CD4-positive, alpha-beta memory T cell (primary cell): ENCODE results near the gene PSMD14. TPM values are rescaled to one million over a fixed set of nuclear protein-coding genes. Genes with fewer than 3 reads are reported as not detected.

Experiments
- CTCF ChIA-PET: fragments of 350-600 bp; sonication (Branson Sonifier 250); formaldehyde crosslinking; loops from one replicate; lab custom pipeline; 2021; ENCODE audit warnings: inconsistent platforms; ENCODE audit not compliant: partially characterized antibody; lab: Charles Lee
- POLR2A ChIA-PET: fragments of 350-600 bp; sonication (Branson Sonifier 250); formaldehyde crosslinking; loops from one replicate; lab custom pipeline; 2021; ENCODE audit not compliant: partially characterized antibody; lab: Charles Lee
- DNase-seq, 5 donors: peaks; one replicate each; pipeline versions ENCODE4 v3.0.0 to v3.0.0-alpha.2; 2020 to 2022; ENCODE audit warnings: mixed read lengths in 1 of 5
- H3K27ac ChIP-seq: one replicate; pipeline ENCODE4 v1.7.0; 2013; ENCODE audit warnings: low read depth, low read length
- H3K27me3 ChIP-seq: 2 replicates; pipeline ENCODE4 v1.7.0; 2013; ENCODE audit warnings: mild to moderate bottlenecking, low read length, moderate library complexity; ENCODE audit not compliant: insufficient read depth
- H3K36me3 ChIP-seq: 2 replicates; pipeline ENCODE4 v1.7.0; 2013; ENCODE audit warnings: mild to moderate bottlenecking, low read length, moderate library complexity; ENCODE audit not compliant: insufficient read depth
- H3K4me1 ChIP-seq: 2 replicates; pipeline ENCODE4 v1.7.0; 2013; ENCODE audit warnings: mild to moderate bottlenecking, low read length, moderate library complexity; ENCODE audit not compliant: insufficient read depth
- H3K4me3 ChIP-seq, 2 donors: one replicate each; pipeline ENCODE4 v1.7.0; 2013; ENCODE audit warnings: low read length in 2 of 2, mild to moderate bottlenecking in 1 of 2
- H3K9me3 ChIP-seq, 2 donors: one replicate each; pipeline ENCODE4 v1.7.0; 2013; ENCODE audit warnings: low read length in 2 of 2, control low read depth in 1 of 2; ENCODE audit not compliant: control insufficient read depth in 1 of 2
- H3K27ac Mint-ChIP-seq, 7 donors: one replicate each; pipeline ENCODE4 v1.8.0; 2020 to 2021; ENCODE audit warnings: mixed read lengths in 7 of 7, mild to moderate bottlenecking in 6 of 7, inconsistent platforms in 3 of 7, moderate library complexity in 3 of 7
- H3K27me3 Mint-ChIP-seq, 2 donors: one replicate each; pipeline ENCODE4 v1.8.0; 2020 to 2021; ENCODE audit warnings: mixed read lengths in 2 of 2
- H3K36me3 Mint-ChIP-seq, 2 donors: one replicate each; pipeline ENCODE4 v1.8.0; 2020 to 2021; ENCODE audit warnings: mixed read lengths in 2 of 2, inconsistent platforms in 1 of 2, mild to moderate bottlenecking in 1 of 2
- H3K4me1 Mint-ChIP-seq, 4 donors: one replicate each; pipeline ENCODE4 v1.8.0; 2020 to 2021; ENCODE audit warnings: mixed read lengths in 4 of 4, mild to moderate bottlenecking in 1 of 4
- H3K4me3 Mint-ChIP-seq, 8 donors: one replicate each; pipeline ENCODE4 v1.8.0; 2020 to 2021; ENCODE audit warnings: mixed read lengths in 8 of 8, mild to moderate bottlenecking in 7 of 8, moderate library complexity in 6 of 8, inconsistent platforms in 3 of 8
- H3K9me3 Mint-ChIP-seq, 8 donors: one replicate each; pipeline ENCODE4 v1.8.0; 2020 to 2021; ENCODE audit warnings: mixed read lengths in 8 of 8, mild to moderate bottlenecking in 5 of 8, inconsistent platforms in 3 of 8, moderate library complexity in 1 of 8
- intact Hi-C: fragments of 100-400 bp; cut with micrococcal nuclease; formaldehyde crosslinking; loops from one replicate; pipeline ENCODE4 v1.15.1; 2023
- polyA plus RNA-seq, 2 donors: library from polyadenylated mRNA; unstranded; fragments of 300-500 nt; fragmentation: Illumina TruSeq; gene quantifications; one replicate each; pipeline ENCODE4 v1.2.3, GENCODE V29; 2021
- total RNA-seq, 2 experiments: library from RNA; stranded (reverse); gene quantifications; one replicate each; pipeline ENCODE4 v1.2.3, GENCODE V29; 2021

The PSMD14 gene
- total and polyA plus RNA-seq, 4 experiments from 2014 or later: 14.1 to 95.4 (median 35.5) TPM

GRCh38 chr2:161374446-161374845 lies 66.2 kb downstream of the PSMD14 start:
- ChIA-PET POLR2A (no interaction called here), CTCF (no interaction called here)
- intact Hi-C loops: no loop called here
- H3K27ac Mint-ChIP-seq: no peak overlapping the region
- Histone ChIP-seq H3K27ac (no peak overlapping the region), H3K4me1 (no peaks in the 10 kb centered on the region), H3K36me3 (peaks cover 12% of the 10 kb centered on the region), H3K27me3 (no peaks in the 10 kb centered on the region), H3K9me3 (no peaks in the 10 kb centered on the region), H3K4me3 (no peak overlapping the region)
- no peaks in the 10 kb centered on the region for H3K9me3 Mint-ChIP-seq
- H3K4me3 Mint-ChIP-seq: no peak overlapping the region
- DNase-seq: no peak
- H3K4me1 Mint-ChIP-seq: no peaks in the 10 kb centered on the region
- no peaks in the 10 kb centered on the region for H3K27me3 Mint-ChIP-seq
- H3K36me3 Mint-ChIP-seq: peaks cover 25 to 36% of the 10 kb centered on the region in 2 donors

GRCh38 chr2:161379740-161380139 lies 71.5 kb downstream of the PSMD14 start:
- ChIA-PET CTCF (no interaction called here), POLR2A (no interaction called here)
- Histone ChIP-seq H3K4me1 (peaks cover 9% of the 10 kb centered on the region), H3K27me3 (no peaks in the 10 kb centered on the region), H3K36me3 (no peaks in the 10 kb centered on the region), H3K4me3 (no peak overlapping the region), H3K9me3 (no peaks in the 10 kb centered on the region), H3K27ac (no peak overlapping the region)
- Mint-ChIP-seq H3K36me3 (peaks cover 4 to 21% of the 10 kb centered on the region in 2 donors), H3K27me3 (no peaks in the 10 kb centered on the region), H3K27ac (no peak overlapping the region), H3K4me3 (no peak overlapping the region), H3K4me1 (peaks cover 5 to 7% (median 5%) of the 10 kb centered on the region in 4 donors), H3K9me3 (no peaks in the 10 kb centered on the region)
- intact Hi-C loops: no loop called here
- DNase-seq: no peak

- Mint-ChIP-seq H3K36me3 (peaks cover 12 to 18% of the 10 kb centered on the region in 2 donors), H3K27me3 (no peaks in the 10 kb centered on the region), H3K4me1 (peaks cover 8 to 11% (median 9%) of the 10 kb centered on the region in 4 donors), H3K27ac (no peak overlapping the region), H3K9me3 (no peaks in the 10 kb centered on the region), H3K4me3 (no peak overlapping the region)
- Histone ChIP-seq H3K27ac (no peak overlapping the region), H3K4me3 (no peak overlapping the region), H3K9me3 (no peaks in the 10 kb centered on the region), H3K36me3 (no peaks in the 10 kb centered on the region), H3K4me1 (peaks cover 13% of the 10 kb centered on the region), H3K27me3 (no peaks in the 10 kb centered on the region)
- ChIA-PET POLR2A (interaction anchor here (1.5 kb wide), 1 partner anchor 11 kb away, joined by 3 read pairs; no protein-coding TSS in a partner anchor), CTCF (no interaction called here)
- intact Hi-C loops: no loop called here
- no peak for DNase-seq
Observed at GRCh38 chr2:161381546-161381945, 73.3 kb downstream of the PSMD14 start.

- H3K27ac Mint-ChIP-seq: no peak overlapping the region
- POLR2A ChIA-PET: interaction anchor here (1.5 kb wide), 1 partner anchor 12 kb away, joined by 3 read pairs; no protein-coding TSS in a partner anchor
- Histone ChIP-seq H3K4me1 (peaks cover 13% of the 10 kb centered on the region), H3K4me3 (no peak overlapping the region), H3K9me3 (no peaks in the 10 kb centered on the region), H3K27me3 (no peaks in the 10 kb centered on the region), H3K27ac (no peak overlapping the region), H3K36me3 (no peaks in the 10 kb centered on the region)
- CTCF ChIA-PET: no interaction called here
- intact Hi-C loops: no loop called here
- H3K4me3 Mint-ChIP-seq: no peak overlapping the region
- peaks cover 16 to 21% of the 10 kb centered on the region in 2 donors for H3K36me3 Mint-ChIP-seq
- no peaks in the 10 kb centered on the region for H3K9me3 Mint-ChIP-seq
- H3K4me1 Mint-ChIP-seq: peaks cover 8 to 11% (median 9%) of the 10 kb centered on the region in 4 donors
- DNase-seq: no peak
- no peaks in the 10 kb centered on the region for H3K27me3 Mint-ChIP-seq
Observed at GRCh38 chr2:161382747-161383146, 74.5 kb downstream of the PSMD14 start.

GRCh38 chr2:161384864-161385263 lies 76.6 kb downstream of the PSMD14 start:
- ChIA-PET POLR2A (no interaction called here), CTCF (no interaction called here)
- Histone ChIP-seq H3K27ac (no peak overlapping the region), H3K4me1 (peaks cover 13% of the 10 kb centered on the region), H3K36me3 (no peaks in the 10 kb centered on the region), H3K4me3 (no peak overlapping the region), H3K9me3 (no peaks in the 10 kb centered on the region), H3K27me3 (no peaks in the 10 kb centered on the region)
- peaks cover 20 to 29% of the 10 kb centered on the region in 2 donors for H3K36me3 Mint-ChIP-seq
- H3K9me3 Mint-ChIP-seq: no peaks in the 10 kb centered on the region
- H3K27me3 Mint-ChIP-seq: no peaks in the 10 kb centered on the region
- H3K27ac Mint-ChIP-seq: peak overlapping the region in 1 of 7 donors; percentile 57
- intact Hi-C loops: no loop called here
- peaks cover 8 to 11% (median 9%) of the 10 kb centered on the region in 4 donors for H3K4me1 Mint-ChIP-seq
- peak in 4 of 5 donors; percentile 14 to 35 (median 25) for DNase-seq
- H3K4me3 Mint-ChIP-seq: peak overlapping the region in 1 of 8 donors; percentile 12

- Mint-ChIP-seq H3K36me3 (peaks cover 25 to 32% of the 10 kb centered on the region in 2 donors), H3K27ac (no peak overlapping the region), H3K4me1 (peaks cover 8 to 11% (median 9%) of the 10 kb centered on the region in 4 donors), H3K4me3 (no peak overlapping the region), H3K9me3 (no peaks in the 10 kb centered on the region), H3K27me3 (no peaks in the 10 kb centered on the region)
- no peaks in the 10 kb centered on the region for H3K36me3 ChIP-seq
- H3K4me1 ChIP-seq: peaks cover 13% of the 10 kb centered on the region
- no peak overlapping the region for H3K4me3 ChIP-seq
- CTCF ChIA-PET: no interaction called here
- intact Hi-C loops: no loop called here
- no peaks in the 10 kb centered on the region for H3K9me3 ChIP-seq
- no peaks in the 10 kb centered on the region for H3K27me3 ChIP-seq
- POLR2A ChIA-PET: no interaction called here
- no peak overlapping the region for H3K27ac ChIP-seq
- no peak for DNase-seq
Observed at GRCh38 chr2:161386228-161386824, 78.1 kb downstream of the PSMD14 start.

- ChIA-PET CTCF (no interaction called here), POLR2A (no interaction called here)
- Histone ChIP-seq H3K36me3 (no peaks in the 10 kb centered on the region), H3K27ac (no peak overlapping the region), H3K27me3 (no peaks in the 10 kb centered on the region), H3K4me1 (peaks cover 13% of the 10 kb centered on the region), H3K4me3 (no peak overlapping the region), H3K9me3 (no peaks in the 10 kb centered on the region)
- Mint-ChIP-seq H3K9me3 (no peaks in the 10 kb centered on the region), H3K4me1 (peaks cover 8 to 11% (median 9%) of the 10 kb centered on the region in 4 donors), H3K27ac (peak overlapping the region in 1 of 7 donors; percentile 70), H3K4me3 (no peak overlapping the region), H3K27me3 (no peaks in the 10 kb centered on the region), H3K36me3 (peaks cover 38 to 47% of the 10 kb centered on the region in 2 donors)
- intact Hi-C loops: no loop called here
- no peak for DNase-seq
Observed at GRCh38 chr2:161388146-161388779, 80.0 kb downstream of the PSMD14 start.
